ENCODE results near the gene SEMA4G.

SEMA4G gene, protein sequence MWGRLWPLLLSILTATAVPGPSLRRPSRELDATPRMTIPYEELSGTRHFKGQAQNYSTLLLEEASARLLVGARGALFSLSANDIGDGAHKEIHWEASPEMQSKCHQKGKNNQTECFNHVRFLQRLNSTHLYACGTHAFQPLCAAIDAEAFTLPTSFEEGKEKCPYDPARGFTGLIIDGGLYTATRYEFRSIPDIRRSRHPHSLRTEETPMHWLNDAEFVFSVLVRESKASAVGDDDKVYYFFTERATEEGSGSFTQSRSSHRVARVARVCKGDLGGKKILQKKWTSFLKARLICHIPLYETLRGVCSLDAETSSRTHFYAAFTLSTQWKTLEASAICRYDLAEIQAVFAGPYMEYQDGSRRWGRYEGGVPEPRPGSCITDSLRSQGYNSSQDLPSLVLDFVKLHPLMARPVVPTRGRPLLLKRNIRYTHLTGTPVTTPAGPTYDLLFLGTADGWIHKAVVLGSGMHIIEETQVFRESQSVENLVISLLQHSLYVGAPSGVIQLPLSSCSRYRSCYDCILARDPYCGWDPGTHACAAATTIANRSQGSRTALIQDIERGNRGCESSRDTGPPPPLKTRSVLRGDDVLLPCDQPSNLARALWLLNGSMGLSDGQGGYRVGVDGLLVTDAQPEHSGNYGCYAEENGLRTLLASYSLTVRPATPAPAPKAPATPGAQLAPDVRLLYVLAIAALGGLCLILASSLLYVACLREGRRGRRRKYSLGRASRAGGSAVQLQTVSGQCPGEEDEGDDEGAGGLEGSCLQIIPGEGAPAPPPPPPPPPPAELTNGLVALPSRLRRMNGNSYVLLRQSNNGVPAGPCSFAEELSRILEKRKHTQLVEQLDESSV

GRCh38 chr10:100969187-100970075 lies at the start of gene SEMA4G:
SEMA4G (plus strand) TSS chr10:100969504; CDS start chr10:100972913, 3,409 bp downstream.
- DNase-seq: peak; percentile 11

DNA sequence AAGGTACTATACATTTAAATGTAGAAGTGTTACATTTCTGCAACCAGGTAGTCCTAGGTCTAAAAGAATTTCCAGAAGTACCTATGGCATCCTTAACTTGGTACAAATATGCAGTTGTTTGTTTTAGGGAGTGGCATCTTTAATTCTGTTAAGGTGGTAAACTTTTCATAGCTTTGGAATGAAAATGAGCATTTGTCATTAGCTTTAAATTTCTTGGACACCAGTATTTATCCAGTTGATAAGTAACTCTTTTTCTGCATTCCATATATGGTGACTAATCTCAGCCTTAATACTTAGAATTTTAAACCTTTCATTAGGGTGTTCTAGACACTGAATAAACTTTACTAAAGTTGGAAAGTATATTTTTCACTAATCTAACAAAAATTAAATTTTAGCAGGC lies 45.7 kb upstream of the SEMA4G start:
- no peak for DNase-seq

- DNase-seq: no peak
These were observed 42.0 kb upstream of the SEMA4G start for GRCh38 chr10:100927266-100927665.

DNA sequence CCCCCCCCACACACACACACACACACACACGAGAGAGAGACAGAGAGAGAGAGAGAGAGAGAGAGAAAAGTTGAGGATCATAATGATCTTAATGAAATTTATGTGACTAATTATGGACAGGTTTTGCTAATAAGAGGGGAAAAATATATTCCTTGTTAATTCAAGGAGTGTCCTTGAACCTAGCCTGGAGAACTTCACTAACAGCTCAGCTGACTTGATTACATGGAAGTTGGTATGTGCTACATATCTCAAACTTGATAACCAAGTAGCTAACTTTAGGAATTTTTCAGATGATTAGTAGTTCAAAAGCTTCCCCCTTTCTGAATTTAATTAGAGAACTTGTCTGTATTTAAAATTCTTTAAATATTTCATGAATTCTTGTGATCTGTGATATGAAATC lies 41.3 kb upstream of the SEMA4G start:
- no peak for DNase-seq

DNA sequence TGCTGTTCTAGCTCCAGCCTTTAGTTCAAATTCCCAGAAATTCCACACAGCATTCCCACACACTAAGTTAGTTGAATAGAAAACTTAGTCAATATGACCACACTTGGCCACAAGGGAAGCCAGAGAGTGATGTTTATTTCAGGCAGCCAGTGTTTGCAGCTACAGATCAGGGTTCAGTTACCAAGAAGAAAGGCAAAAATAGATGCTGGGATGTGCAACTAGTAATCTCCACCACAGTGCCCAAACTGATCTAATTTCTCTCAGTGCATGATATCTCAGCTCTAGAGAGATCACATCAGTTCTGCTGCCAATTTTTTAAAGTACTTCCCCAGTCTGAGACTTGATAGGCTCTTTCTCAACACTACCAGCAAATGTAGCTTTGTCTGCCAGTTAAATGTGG lies 38.9 kb upstream of the SEMA4G start:
- DNase-seq: no peak

DNA sequence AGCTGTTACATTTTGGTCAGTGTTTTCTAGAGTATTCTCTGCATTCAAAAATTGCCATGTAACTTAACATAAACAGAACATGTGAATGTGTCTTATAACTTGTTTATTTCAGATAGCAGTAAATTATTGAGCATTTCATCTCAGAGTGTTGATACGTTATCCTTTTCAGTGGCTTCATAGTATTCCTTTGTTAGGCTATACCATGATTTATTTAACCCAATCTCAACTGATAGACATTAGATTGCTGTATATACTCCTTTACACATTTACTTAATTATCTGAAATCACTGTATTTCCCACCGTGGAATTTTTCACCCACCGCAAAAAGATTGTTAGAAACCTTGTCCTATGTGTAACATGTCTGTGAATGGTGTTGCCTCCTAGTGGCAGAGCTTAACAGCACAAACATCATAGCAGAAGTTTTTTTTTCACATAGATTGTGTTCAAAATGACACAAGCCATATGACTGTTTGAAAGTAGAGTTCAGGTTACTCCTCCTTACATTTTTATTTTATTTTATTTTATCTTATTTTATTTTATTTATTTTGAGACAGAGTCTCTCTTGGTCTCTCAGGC lies 35.1 kb upstream of the SEMA4G start:
- no peak for DNase-seq

DNA sequence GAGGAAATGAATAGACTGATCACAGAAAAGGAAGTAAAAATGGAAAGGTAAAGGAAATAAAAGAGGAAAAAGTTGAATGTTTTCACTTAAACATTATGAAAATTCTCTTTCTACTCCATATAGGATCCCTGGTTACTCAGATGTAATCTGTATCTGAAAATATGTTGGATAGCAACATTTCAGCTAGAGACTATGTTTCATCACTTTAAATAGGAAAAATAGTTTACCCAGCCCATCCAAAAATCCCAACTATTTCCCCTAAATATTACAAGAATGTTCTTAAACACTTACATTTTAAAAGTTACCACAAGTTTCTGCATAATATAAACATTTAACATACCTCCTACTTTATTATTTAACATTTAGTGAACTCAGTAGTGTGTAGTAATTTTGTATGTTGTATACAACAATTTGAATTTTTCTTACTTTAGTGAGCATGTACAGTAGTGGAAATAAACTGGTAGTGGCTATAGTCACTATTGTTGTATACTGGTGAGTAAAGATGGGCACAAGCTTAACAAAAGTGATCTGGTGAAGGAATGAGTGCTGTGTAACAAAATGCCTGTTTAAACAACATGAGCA lies 29.4 kb upstream of the SEMA4G start:
- DNase-seq: no peak

DNA sequence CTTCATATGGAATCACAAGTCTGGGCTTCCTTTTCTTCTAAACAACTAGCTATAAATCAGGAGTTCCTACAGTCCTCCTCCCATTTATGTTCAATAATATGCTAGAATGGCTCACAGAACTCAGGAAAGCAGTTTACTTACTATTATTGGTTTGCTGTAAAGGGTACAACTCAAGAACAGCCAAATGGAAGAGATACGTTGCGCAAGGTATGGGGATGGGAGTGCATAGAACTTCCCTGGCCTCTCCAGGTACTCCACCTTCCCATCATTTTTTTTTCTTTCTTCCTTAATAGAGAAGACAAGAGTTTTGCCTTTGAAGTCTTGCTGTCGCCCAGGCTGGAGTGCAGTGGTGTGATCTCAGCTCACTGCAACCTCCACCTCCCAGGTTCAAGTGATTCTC lies 27.1 kb upstream of the SEMA4G start:
- DNase-seq: no peak

GRCh38 chr10:100943508-100943907 lies 25.8 kb upstream of the SEMA4G start:
- no peak for DNase-seq

DNA sequence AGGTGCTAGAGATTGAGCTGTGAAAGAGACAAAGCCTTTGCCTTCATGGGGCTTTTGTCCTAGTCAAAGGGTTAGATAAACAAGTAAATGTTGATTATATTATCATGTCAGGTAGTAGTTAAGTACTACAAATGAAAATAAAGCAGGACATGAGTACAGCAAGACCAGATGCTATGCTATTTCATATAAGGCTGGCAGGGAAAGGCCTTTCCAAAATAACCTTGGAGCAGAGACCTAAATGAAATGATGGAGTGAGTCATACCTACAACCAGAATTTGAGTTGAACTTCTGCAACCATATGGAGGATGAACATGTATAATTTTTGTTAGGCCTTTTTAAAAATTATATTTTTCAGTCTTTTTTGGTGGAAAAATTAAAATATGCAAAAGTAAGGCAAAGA lies 23.6 kb upstream of the SEMA4G start:
- no peak for DNase-seq

DNA sequence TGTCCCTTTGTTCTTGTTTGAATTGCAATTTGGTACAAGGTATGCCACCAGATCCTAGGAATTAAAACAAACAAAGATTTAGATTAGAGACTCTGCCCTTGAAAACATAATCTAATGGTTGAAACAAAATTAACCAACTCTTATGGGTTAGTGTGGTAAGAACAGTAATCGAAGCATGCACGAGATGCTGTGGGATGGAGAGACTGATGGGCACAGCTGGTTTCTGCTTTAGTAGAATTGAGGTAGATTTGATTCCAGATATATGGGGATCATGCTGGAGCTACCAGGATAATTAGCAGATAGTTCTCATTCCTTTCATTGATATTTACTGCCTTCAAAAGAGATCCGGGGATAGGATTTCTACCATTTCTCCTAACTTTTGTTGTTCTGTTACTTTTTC lies 20.4 kb upstream of the SEMA4G start:
- DNase-seq: no peak

DNA sequence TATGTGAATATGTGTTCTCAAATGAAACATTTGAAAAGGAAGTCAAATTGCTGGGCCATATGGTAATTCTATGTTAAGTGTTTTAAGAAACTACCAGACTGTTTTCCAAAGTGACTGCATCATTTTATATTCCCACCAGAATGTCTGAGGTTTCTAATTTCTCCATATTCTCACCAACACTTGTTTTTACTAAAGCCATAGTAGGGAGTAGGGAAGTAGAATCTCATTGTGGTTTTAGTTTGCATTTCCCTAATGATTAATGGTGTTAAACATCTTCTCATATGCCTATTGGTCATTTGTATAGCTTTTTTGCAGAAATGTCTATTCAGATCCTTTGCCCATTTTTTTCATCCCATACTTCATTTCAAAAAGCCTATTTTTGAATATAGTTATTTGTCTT lies 9.1 kb upstream of the SEMA4G start:
- DNase-seq: no peak

GRCh38 chr10:100962351-100963080 lies 6.8 kb upstream of the SEMA4G start:
- DNase-seq: no peak

GRCh38 chr10:100963826-100964225 lies 5.5 kb upstream of the SEMA4G start:
- no peak for DNase-seq

- no peak for DNase-seq
These were observed 3.5 kb upstream of the SEMA4G start for GRCh38 chr10:100965820-100966219.

- no peak for DNase-seq
These were observed 2.4 kb upstream of the SEMA4G start for GRCh38 chr10:100966887-100967286.

GRCh38 chr10:100967332-100967731 lies 2.0 kb upstream of the SEMA4G start:
- DNase-seq: no peak

DNA sequence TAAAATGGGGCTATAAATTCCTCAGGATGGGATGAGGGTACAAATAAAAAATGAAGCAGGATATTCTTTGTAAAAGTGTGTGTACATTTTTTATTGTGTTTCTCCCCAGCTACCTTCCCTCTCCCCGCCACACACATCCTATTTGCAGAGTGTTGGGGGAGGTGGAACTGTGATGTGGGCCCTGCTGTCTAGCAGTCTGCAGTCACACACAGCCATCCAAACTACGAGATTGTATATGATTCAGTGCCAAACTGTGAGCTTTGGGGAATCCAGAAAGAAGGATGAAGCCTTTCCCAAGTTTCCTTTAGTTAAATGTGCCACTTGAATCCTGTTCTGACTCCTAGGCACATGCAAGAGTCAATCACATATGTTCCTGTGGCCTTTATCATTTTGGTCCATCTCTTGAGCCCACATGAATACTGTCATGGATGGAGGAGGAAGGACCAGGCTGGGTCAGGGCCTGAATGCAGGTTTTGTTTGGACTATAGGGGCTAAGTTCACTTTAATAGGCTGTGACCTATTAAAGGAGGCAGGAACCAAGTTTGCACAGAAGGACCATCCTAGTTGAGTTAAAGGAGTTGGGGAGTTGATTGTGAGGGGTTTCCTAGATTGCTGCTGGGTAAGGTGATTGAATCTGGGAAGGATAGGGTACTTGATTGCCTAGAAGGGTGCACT lies 1.1 kb upstream of the SEMA4G start:
- DNase-seq: no peak

GRCh38 chr10:100968863-100969186 lies 479 bp upstream of the SEMA4G start:
- DNase-seq: no peak

GRCh38 chr10:100970076-100970913 lies 991 bp downstream of the SEMA4G start:
- no peak for DNase-seq

All from NCI-H2171 (cell line).